ENCODE data around the gene IRF2BP1.

Gene IRF2BP1

GRCh38 chr19:45879971-45880370 lies 6.0 kb downstream of the IRF2BP1 start:
- TF ChIP-seq CTCF (conservative IDR thresholded peaks at IDR 0.05; ENCODE audit: low read length) = no peak
- DNase-seq (ENCODE audit: low read depth) = no peak
- no peak overlapping the region for H3K4me3 ChIP-seq (ENCODE audit: low read length)

GRCh38 chr19:45879055-45879454 lies 6.9 kb downstream of the IRF2BP1 start:
- DNase-seq (ENCODE audit: low read depth) = no peak
- no peak for TF ChIP-seq CTCF (conservative IDR thresholded peaks at IDR 0.05; ENCODE audit: low read length)
- no peak overlapping the region for H3K4me3 ChIP-seq (ENCODE audit: low read length)

GRCh38 chr19:45878043-45878794 lies 7.7 kb downstream of the IRF2BP1 start:
- no peak for DNase-seq (ENCODE audit: low read depth)
- H3K4me3 ChIP-seq (ENCODE audit: low read length) = no peak overlapping the region
- TF ChIP-seq CTCF (conservative IDR thresholded peaks at IDR 0.05; ENCODE audit: low read length) = no peak

- no peak for TF ChIP-seq CTCF (conservative IDR thresholded peaks at IDR 0.05; ENCODE audit: low read length)
- peak; percentile 49 for DNase-seq (ENCODE audit: low read depth)
- no peak overlapping the region for H3K4me3 ChIP-seq (ENCODE audit: low read length)
Observed at GRCh38 chr19:45876411-45877197, 9.3 kb downstream of the IRF2BP1 start.

- no peak overlapping the region for H3K4me3 ChIP-seq (ENCODE audit: low read length)
- TF ChIP-seq CTCF (conservative IDR thresholded peaks at IDR 0.05; ENCODE audit: low read length) = no peak
- no peak for DNase-seq (ENCODE audit: low read depth)
Observed at GRCh38 chr19:45876161-45876410, 9.9 kb downstream of the IRF2BP1 start.

GRCh38 chr19:45874620-45874966 lies 11.3 kb downstream of the IRF2BP1 start:
- no peak overlapping the region for H3K4me3 ChIP-seq (ENCODE audit: low read length)
- no peak for DNase-seq (ENCODE audit: low read depth)
- TF ChIP-seq CTCF (conservative IDR thresholded peaks at IDR 0.05; ENCODE audit: low read length) = no peak

- no peak overlapping the region for H3K4me3 ChIP-seq (ENCODE audit: low read length)
- no peak for TF ChIP-seq CTCF (conservative IDR thresholded peaks at IDR 0.05; ENCODE audit: low read length)
- DNase-seq (ENCODE audit: low read depth) = no peak
Observed at GRCh38 chr19:45873219-45873772, 12.6 kb downstream of the IRF2BP1 start.
